ENCODE results near the gene ADAMTSL4.
"Not testable (repeated sequence)": the region's sequence is repeated elsewhere in the genome, so short reads cannot be mapped to it uniquely, and the experiment has no call there.

The ADAMTSL4 gene

DNA sequence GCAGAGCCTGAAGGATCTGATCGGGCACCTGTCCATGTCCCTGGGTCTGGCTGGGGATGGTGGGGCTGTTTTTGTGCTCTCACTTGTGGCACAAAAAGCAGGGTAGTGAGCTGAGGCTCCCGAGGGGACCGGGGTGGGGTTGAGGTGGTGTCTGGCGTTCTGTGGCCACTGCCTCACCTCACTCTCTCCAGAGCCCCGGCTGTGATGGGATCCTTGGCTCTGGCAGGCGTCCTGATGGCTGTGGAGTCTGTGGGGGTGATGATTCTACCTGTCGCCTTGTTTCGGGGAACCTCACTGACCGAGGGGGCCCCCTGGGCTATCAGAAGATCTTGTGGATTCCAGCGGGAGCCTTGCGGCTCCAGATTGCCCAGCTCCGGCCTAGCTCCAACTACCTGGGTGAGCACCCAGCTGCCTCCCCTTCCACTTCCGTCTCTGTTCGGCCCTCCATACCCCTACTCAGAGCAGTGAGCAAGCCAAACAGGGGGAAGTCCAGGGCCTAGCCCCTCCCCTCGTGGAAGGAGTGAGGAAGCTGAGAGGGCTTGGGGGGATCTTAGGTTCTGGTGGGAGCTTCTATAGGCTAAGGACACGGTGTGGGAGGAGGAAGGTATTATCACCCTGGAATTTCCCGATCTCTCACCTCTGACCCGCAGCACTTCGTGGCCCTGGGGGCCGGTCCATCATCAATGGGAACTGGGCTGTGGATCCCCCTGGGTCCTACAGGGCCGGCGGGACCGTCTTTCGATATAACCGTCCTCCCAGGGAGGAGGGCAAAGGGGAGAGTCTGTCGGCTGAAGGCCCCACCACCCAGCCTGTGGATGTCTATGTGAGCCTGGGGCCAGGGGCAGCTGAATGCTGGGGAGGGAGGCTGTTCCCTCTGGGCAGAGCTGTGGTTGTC lies 7.0 kb downstream of the ADAMTSL4 start:
- DNase-seq: no peak

DNA sequence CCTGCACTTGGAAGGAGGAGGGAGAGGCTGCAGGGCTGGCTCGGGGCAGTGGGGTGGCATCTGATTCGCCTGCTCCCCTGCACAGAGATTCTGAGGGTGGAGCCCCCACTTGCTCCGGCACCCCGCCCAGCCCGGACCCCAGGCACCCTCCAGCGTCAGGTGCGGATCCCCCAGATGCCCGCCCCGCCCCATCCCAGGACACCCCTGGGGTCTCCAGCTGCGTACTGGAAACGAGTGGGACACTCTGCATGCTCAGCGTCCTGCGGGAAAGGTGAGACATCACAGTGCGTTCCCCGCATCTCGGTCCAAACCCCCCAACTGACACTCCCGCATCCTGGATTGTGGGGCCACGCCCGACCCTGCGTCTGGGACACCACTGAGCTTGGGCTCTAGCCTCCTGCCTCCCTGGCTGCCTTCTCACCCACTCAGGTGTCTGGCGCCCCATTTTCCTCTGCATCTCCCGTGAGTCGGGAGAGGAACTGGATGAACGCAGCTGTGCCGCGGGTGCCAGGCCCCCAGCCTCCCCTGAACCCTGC lies 7.9 kb downstream of the ADAMTSL4 start:
- no peak for DNase-seq

DNA sequence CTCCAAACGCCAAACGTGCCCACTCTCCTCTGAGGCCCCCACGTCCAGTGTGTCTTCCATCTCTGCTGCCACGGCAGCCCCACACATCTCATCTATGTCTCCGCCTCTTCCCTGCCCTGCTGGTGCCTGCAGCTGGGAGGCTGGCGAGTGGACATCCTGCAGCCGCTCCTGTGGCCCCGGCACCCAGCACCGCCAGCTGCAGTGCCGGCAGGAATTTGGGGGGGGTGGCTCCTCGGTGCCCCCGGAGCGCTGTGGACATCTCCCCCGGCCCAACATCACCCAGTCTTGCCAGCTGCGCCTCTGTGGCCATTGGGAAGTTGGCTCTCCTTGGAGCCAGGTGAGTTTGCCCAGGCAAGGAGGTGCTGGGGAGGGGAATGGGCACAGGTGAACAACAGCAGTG lies 8.6 kb downstream of the ADAMTSL4 start:
- no peak for DNase-seq

DNA sequence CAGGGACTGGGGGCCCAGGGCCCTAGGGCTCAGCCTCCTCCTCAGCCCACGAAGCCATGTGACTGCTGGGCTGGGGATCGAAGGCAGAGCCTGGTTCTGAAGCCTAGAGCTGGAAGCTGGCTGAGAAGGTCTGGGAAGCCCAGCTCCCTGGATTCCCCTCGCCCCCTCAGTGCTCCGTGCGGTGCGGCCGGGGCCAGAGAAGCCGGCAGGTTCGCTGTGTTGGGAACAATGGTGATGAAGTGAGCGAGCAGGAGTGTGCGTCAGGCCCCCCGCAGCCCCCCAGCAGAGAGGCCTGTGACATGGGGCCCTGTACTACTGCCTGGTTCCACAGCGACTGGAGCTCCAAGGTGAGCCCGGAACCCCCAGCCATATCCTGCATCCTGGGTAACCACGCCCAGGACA lies 9.1 kb downstream of the ADAMTSL4 start:
- DNase-seq: no peak

DNA sequence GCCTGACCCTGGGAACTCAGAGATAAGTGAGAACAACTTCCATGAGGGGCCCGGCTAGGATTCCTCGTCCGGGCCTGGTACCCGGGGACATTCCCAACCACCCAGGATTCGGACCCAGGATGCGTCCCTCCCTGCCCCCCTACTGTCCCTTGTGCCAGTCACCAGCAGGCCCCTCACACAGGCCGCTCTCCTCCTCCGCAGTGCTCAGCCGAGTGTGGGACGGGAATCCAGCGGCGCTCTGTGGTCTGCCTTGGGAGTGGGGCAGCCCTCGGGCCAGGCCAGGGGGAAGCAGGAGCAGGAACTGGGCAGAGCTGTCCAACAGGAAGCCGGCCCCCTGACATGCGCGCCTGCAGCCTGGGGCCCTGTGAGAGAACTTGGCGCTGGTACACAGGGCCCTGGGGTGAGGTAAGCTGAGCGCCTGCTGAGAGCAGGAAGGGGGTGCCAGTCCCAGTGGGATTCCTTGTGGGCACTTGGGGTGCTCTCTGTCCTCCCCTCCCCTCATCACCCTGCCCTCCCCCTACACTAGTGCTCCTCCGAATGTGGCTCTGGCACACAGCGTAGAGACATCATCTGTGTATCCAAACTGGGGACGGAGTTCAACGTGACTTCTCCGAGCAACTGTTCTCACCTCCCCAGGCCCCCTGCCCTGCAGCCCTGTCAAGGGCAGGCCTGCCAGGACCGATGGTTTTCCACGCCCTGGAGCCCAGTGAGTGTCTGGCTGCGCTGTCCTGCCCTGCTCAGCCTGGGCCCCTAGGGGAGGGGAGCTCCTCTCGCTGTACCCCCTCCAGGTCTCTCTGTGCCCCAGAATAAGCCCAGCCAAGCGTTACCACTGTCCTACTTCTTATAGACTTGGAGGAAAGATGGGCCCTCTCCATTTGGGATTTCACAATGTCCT lies 9.8 kb downstream of the ADAMTSL4 start:
- DNase-seq: no peak

DNA sequence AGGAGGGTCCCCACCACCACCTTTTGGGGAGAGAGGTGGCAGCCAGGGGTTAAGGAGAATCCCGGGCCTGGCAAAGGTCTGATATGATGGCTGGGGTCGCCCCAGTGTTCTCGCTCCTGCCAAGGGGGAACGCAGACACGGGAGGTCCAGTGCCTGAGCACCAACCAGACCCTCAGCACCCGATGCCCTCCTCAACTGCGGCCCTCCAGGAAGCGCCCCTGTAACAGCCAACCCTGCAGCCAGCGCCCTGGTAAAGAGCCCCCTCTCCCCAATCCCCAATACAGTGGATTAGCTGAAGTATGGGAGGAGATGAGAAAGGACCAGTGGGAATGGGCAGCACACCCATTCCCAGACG lies 10.4 kb downstream of the ADAMTSL4 start:
- no peak for DNase-seq

DNA sequence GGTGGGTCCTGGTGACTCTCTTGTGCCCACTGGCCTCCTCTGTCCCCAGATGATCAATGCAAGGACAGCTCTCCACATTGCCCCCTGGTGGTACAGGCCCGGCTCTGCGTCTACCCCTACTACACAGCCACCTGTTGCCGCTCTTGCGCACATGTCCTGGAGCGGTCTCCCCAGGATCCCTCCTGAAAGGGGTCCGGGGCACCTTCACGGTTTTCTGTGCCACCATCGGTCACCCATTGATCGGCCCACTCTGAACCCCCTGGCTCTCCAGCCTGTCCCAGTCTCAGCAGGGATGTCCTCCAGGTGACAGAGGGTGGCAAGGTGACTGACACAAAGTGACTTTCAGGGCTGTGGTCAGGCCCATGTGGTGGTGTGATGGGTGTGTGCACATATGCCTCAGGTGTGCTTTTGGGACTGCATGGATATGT lies 10.8 kb downstream of the ADAMTSL4 start:
- DNase-seq: peak; percentile 84

DNA sequence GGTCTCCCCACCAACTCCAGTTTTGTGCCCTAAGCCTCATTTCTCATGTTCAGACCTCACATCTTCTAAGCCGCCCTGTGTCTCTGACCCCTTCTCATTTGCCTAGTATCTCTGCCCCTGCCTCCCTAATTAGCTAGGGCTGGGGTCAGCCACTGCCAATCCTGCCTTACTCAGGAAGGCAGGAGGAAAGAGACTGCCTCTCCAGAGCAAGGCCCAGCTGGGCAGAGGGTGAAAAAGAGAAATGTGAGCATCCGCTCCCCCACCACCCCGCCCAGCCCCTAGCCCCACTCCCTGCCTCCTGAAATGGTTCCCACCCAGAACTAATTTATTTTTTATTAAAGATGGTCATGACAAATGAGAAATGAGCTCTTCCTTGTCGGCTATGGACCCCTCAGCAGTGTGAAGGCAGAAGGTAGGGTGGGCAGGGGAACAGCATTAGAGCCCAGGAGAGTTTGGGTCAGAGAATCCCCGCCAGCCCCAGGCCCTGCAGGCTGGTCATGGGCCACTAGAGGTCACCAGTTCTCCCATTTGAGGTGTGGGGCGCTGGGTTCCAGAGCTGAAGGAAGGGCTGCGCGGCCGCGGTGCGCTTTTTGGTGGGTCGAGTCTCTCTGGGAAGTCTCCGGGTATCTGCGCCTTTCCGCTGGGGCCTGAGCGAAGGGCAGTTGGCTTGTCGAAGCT lies 11.5 kb downstream of the ADAMTSL4 start:
- DNase-seq: peak; percentile 93

DNA sequence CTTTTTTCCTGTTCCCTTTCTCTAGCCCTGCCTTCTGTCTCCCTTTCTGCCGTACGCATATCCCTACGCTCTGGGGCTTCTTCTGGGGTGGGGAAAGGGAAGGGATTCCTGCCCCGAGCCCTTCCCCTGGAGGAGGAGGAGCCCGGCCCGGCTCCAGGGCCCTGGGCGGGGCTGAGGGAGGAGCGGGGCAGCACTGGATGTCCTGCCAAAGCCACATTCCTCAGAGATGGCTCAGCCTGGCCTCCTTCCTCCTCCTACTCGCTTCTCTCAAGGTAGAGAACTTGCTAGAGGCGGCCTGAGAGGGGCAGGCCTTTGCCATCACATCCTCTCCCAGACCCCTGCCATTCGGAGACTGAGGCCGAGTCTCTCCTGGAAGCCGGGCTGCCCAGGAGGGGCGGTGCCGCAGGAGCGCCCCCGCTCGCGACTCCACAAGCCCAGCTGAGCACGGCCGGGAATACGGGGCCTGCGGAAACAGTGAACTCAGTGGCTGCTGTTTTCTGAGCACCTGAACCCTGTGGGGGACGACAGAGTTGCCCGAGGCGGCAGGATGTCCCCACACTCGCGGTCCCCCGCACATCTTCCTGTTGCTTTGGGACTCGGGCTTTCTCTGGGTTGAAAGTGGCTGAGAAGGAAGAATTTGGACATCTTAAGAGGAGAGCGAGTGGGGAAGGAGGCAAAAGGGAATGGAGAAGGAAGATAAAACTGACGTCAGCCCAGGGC lies 12.2 kb downstream of the ADAMTSL4 start:
- peak; percentile 83 for DNase-seq

DNA sequence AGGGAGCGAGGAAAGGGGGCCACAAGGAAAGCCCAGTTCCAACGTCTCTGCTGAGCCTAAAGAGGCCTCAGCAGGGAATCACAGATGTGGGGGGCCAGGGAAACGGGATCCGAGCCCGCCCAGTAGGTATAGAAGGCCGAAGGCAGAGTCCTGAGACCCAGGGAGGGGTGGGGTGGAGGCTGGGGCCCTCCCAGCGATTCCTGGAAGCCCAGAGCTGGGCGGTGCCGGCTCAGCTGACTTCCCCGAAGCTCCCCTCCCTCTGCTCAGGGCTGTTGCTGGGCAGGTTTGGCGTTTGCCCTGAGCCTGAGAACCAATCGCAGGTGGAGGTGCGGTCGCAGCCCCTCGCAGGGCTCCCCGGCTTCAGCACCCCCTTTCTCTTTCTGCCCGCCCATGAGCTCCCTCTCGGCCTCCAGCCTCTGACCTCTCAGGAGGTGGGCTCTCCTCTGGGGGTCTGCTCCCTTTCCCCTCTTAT lies 12.8 kb downstream of the ADAMTSL4 start:
- DNase-seq: peak; percentile 93

DNA sequence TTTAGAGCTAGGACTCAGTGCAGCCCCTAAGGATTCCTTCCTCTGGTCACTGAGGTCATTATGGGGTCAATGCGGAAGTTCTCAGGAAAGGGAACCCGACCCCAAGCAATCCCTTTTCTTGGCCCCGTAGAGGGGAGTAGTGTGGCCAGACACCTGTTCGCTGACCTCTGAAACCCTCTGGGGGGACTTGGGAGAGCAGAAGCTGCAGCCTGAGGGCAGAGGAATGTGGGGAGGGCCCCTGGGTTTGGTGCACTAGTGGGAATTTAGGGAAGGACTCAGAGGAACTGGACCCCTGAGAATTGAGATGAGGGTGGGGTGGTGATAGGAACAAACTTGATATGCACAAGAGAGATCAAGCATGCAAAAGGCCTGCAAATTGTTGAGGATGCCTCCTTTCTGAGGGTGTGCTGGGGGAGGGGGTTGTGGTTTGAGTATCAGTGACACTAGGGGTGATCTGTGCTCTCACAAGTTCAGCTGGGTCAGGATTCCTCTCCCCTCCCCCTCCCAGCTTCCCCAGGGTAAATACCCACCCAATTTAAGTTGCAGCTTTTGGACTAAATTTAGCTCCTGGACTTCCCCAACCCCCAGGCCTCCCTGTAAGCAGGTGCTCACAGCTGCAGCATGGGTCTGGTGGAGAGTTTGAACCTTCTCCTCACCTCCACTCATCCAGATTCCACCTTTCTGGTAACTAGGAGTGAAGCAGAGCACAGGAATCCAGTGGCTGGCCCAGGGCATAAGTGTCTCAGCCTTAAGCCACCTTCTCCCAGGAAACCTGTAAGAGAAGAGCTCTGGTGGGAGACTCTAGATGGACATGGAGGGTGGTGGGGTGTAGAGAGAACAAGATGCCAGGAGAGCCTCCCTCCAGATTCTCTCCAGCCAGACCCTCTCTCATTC lies 13.5 kb downstream of the ADAMTSL4 start:
- DNase-seq: peak; percentile 87

DNA sequence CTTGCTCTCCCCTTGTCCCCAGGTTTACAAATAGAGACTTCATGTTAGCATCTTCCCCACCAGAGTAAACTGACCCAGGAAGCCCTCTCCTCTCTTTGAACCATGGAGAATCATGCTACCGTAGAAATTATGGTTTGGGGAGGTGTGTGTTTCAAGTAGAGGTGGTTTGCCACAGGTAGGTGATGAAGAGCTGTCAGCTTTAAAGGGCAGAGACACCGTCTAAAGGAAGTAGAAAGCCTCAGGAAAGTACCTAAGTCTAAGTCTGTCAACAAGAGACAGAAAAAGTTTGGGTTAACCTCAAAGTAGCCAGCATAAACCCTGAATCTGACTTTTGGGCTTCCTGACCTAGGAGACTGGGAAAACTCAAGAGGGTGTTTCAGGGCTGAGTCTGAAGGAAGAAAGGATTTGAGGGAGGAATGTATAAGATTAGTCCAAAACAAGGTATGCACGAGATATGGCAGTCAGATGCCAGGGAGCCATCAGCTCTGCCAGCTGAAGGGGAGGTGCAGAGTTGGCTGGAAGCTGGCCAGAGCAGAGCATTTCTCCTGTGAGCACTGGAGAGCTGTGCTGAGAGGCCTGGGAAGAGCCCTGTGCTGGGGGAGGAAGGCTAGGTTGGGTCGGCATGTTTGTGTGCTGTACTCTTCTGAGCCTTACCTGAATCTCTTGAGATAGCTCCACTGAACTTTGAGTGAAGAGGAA lies 14.3 kb downstream of the ADAMTSL4 start:
- DNase-seq: peak; percentile 60

DNA sequence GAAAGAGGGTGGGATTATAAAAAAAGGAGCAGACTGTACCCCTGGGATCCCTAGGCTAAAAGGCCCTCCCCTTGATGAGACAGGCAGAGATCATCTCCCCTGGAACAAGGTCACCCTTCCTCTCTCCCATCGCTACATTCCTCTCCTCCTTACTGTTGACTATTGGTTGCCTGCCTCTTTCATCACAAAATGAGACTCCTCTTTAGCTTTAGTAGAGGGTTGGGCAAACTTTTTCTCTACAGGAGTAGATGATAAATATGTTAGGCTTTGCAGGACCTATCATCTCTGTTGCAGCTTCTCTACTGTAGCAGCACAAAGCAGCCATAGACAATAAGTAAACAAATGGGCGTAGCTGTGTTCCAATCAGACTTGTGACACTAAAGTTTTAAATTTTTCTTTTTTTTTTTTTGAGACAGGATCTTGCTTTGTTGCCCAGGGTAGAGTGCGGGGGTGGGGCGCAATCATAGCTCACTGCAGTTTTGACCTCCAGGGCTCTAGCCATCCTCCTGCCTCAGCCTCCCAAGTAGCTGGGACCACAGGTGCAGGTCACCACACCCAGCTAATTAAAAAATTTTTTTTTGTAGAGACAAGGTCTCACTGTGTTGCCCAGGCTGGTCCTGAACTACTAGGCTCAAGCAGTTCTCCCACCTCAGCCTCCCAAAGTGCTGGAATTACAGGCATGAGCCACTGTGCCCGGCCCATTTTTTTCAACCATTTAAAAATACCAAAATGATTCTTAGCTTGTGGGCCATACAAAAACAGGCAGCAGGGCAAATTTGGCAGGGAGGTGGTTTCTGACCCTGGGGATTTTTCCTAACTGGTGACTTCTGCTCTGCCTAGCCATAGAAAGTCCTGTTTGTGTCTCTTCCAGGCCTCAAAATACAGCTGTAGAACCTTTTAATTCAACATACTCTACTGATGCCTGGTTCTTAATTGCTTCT lies 15.1 kb downstream of the ADAMTSL4 start:
- no peak for DNase-seq

DNA sequence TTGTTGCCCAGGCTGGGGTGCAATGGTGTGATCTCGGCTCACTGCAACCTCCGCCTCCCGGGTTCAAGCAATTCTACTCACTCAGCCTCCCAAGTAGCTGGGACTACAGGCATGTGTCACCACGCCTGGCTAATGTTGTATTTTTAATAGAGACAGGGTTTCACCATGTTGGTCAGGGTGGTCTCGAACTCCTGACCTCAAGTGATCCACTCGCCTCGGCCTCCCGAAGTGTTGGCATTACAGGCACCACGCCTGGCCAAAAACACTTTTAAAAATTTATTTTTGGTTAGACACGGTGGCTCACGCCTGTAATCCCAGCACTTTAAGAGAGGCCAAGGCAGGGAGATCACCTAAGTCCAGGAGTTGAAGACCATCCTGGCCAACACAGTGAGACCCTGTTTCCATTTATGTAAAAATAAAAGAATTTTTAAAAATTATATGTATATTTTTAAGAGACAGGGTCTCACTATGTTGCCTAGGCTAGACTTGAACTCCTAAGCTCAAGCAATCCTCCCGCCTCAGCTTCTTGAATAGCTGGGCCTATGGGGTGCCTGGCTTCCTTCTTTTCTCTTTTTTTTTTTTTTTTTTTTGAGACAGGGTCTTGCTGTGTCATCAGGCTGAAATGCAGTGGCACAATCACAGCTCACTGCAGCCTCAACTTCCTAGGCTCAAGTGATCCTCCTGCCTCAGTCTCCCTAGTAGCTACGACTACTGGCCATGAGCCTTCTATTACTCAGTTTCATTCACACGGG lies 16.2 kb downstream of the ADAMTSL4 start:
- not testable (repeated sequence) for DNase-seq

DNA sequence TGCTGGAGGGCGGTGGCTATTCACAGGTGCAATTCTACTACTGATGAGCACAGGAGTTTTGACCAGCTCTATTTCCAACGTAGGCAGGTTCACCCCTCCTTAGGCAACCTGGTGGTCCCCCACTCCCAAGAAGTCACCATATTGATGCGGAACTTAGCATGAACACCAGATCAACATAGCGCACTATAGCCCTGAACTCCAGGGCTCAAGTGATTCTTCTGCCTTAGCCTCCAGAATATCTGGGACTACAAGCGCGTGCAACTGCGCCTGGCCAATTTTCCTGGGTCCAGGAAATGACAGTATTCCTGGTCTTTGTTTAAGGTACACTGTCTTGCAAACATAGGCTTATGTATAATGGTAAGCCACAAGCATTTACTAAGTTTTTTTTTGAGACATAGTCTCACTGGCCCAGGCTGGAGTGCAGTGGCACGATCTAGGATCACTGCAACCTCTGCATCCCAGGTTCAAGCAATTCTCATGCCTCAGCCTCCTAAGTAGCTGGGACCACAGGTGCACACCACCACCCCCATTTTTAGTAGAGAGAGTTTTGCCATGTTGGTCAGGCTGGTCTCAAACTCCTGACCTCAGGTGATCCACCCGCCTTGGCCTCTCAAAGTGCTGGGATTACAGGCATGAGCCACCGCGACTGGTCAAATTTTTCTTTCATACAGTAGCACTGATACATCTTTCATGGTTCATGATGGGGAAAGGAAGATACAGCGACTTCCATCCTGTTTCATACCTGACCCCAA lies 17.6 kb downstream of the ADAMTSL4 start:
- no peak for DNase-seq

DNA sequence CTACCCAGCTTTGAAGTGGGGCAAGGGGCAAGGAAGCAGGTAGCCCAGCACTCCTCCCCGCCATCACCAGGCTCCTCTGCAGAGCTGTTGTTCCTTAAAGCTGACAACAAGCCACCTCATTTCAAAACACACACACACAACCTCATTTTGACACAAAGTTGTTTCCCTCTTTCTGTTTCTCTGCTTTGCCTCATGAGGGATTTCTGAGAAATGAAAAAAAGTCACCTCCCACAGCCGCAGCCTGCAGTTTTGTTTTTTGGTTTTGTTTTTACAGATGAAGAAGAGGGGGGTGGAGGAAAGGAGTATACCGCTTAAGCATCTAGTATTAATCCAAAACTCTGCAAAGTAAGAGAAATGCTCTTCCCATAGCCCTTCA lies 18.1 kb downstream of the ADAMTSL4 start:
- peak; percentile 73 for DNase-seq

DNA sequence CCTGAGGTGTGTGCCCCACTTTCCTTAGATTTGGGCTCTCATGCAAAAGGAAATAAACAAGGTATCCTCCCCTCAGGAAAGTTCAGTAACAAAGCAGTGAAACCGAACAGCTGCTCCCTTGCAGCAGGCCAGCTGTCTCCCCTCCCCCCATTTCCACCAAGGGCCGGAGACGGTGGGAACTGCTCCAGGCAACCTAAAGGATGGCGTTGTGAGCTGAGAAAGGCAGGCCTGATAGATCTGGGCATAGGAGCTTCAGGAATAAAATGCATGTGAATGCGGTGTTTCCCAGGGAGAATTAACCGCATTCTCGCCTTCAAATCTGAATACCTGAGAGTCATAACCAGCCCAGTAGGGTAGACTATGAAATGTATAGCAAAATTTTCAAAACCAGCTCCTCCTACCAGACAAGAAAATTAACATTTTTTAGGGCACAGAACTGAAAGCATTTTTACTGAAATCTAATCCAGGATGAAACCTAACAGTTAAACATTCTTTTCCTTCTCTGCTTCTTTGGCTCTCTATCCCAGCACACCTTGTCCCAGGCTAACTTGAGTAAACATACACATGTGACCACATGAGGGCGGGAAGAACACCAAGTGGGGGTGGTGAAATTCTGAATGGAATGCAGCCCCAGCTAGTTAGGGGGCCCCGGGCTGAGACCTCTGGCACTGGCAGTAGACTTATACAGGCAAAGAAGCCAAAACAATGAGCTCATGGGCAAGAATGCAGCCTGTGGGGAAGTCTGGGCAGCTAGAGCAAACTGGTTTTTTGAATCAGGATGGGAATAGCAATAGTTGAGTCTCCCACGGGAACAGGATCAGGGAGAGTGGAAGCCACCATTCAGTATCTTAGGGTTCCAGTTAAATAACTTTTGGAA lies 18.7 kb downstream of the ADAMTSL4 start:
- DNase-seq: peak; percentile 75

Data from stimulated activated CD4-positive, alpha-beta T cell treated with anti-CD3 and anti-CD28 coated beads, Interleukin-15, amount 100 ng/mL, for 24 hours (primary cell).